Right lobe of liver (tissue), 6 donors: ENCODE measurements around the gene PREX1. TPM values are rescaled to one million over a fixed set of nuclear protein-coding genes. Genes with fewer than 3 reads are reported as not detected.

ENCODE experiments used
- ATAC-seq, 4 donors: fragments of 200-7000 bp; cut with Tn5 transposase; one replicate each; pipeline ENCODE4 v1.9.1; 2020; ENCODE audit warnings: mild to moderate bottlenecking in 4 of 4, moderate library complexity in 4 of 4
- DNase-seq, 3 donors: peaks; one replicate each; pipeline ENCODE4 v3.0.0-alpha.2; 2020
- H3K27ac ChIP-seq, 3 donors: fragments of 200-600 bp; one replicate each; pipeline ENCODE4 v1.8.0; 2022
- H3K27me3 ChIP-seq, 2 donors: fragments of 200-600 bp; one replicate each; pipeline ENCODE4 v1.8.0; 2022
- H3K36me3 ChIP-seq, 4 donors: fragments of 200-600 bp; sonication (generic) in 1 of 4; one replicate each; pipeline versions ENCODE4 v1.5.1 to v1.8.0; 2017 to 2022; ENCODE audit warnings: control low read depth in 1 of 4
- H3K4me1 ChIP-seq, 4 donors: fragments of 200-600 bp; sonication (generic) in 1 of 4; one replicate each; pipeline versions ENCODE4 v1.5.1 to v1.8.0; 2017 to 2022; ENCODE audit warnings: control low read depth in 1 of 4
- H3K4me3 ChIP-seq, 3 donors: fragments of 200-600 bp; one replicate each; pipeline ENCODE4 v1.8.0; 2022
- H3K9me3 ChIP-seq, 4 donors: fragments of 200-600 bp; sonication (generic) in 1 of 4; one replicate each; pipeline versions ENCODE4 v1.5.1 to v1.8.0; 2017 to 2022; ENCODE audit warnings: control low read depth in 1 of 4
- POLR2A ChIP-seq: fragments of 450-650 bp; IDR thresholded peaks from one replicate; pipeline ENCODE4 v1.6.1; 2017; ENCODE audit warnings: antibody characterized with exemption, mild to moderate bottlenecking
- WGBS: methylation state at CpG from one replicate; pipeline ENCODE4 v1.1.6; 2018; ENCODE audit warnings: low coverage, low lambda C conversion rate; ENCODE audit not compliant: insufficient coverage; ENCODE audit errors: missing lambda C conversion rate; 5-methylcytosine and 5-hydroxymethylcytosine counted together
- intact Hi-C, 2 donors: fragments of 100-400 bp; cut with DNase I; formaldehyde crosslinking; loops; one replicate each; pipeline versions ENCODE4 v1.11.2 to v1.14.1; 2022
- total RNA-seq, 6 experiments: library from RNA; depleted of rRNA in 2 of 6; stranded (reverse); fragments of >200 nt in 2 of 6; fragmentation: NEBNext Ultra II Directional in 3 of 6; extraction: Animal tissue kit (Norgen Biotek cat#: 25700) in 3 of 6; gene quantifications; one replicate each; pipeline versions ENCODE4 v1.1.0 to v1.2.4, GENCODE V29; 2016 to 2023
- TF ChIP-seq, protein P1 (sequence below), 4 donors: fragments of 200-600 bp in 3 of 4; fragments of 450-650 bp in 1 of 4; IDR thresholded peaks; one replicate each; pipeline versions ENCODE4 v1.5.1 to v1.8.0; 2016 to 2022; ENCODE audit warnings: antibody characterized with exemption in 4 of 4, mild to moderate bottlenecking in 2 of 4
- donor health status: DM: no; HTN: yes; CAD: no.
- donor health status: DM: no; HTN: no; CAD: no.
- donor health status: DM: no; HTN: no; CAD: no.
- donor health status: DM: no; HTN: yes; CAD: no.
- donor health status: DM: no; HTN: yes; CAD: no.

PREX1 gene
- total RNA-seq, 6 experiments from 2014 or later: 4.4 to 11.1 (median 8.7) TPM

DNA sequence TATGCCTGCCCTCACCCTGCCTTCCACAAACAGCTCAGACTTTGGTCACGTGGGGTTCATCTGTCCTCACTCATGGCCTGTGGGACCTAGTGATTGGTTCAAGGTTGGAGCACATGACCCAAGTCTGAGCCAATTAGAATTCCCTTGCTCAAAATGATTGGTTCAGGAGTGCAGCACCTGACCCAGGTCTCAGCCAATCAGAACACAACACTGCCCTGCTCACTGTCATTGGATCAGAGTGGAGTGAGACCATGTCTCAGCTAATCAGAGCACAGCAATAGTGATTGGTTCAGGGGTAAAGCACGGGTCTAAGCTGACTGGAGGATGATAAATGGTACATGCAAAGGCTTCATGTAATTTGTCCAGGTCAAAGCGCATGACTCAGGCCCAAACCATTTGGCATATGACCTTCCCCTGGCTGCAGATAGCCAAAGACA, 102.2 kb downstream of the PREX1 start:
- peak in 1 of 4 donors; percentile 3 for ATAC-seq
- WGBS: no CpG with 5 or more reads among the region's 3 CpGs
- peaks cover 0 to 18% (median 2%) of the 10 kb centered on the region in 4 donors for H3K4me1 ChIP-seq

GRCh38 chr20:48724891-48725554, 102.8 kb downstream of the PREX1 start:
- no peaks in the 10 kb centered on the region for H3K9me3 ChIP-seq
- no peak overlapping the region for H3K27ac ChIP-seq
- H3K4me1 ChIP-seq: peaks cover 0 to 18% (median 2%) of the 10 kb centered on the region in 4 donors
- TF ChIP-seq, protein P1, sequence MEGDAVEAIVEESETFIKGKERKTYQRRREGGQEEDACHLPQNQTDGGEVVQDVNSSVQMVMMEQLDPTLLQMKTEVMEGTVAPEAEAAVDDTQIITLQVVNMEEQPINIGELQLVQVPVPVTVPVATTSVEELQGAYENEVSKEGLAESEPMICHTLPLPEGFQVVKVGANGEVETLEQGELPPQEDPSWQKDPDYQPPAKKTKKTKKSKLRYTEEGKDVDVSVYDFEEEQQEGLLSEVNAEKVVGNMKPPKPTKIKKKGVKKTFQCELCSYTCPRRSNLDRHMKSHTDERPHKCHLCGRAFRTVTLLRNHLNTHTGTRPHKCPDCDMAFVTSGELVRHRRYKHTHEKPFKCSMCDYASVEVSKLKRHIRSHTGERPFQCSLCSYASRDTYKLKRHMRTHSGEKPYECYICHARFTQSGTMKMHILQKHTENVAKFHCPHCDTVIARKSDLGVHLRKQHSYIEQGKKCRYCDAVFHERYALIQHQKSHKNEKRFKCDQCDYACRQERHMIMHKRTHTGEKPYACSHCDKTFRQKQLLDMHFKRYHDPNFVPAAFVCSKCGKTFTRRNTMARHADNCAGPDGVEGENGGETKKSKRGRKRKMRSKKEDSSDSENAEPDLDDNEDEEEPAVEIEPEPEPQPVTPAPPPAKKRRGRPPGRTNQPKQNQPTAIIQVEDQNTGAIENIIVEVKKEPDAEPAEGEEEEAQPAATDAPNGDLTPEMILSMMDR (IDR thresholded peaks at IDR 0.05): no peak
- no peak for TF ChIP-seq POLR2A
- intact Hi-C loops: no loop called here
- no peaks in the 10 kb centered on the region for H3K27me3 ChIP-seq
- WGBS: 0% methylated on average over 1 of the region's 11 CpGs
- no peaks in the 10 kb centered on the region for H3K36me3 ChIP-seq
- no peak overlapping the region for H3K4me3 ChIP-seq
- DNase-seq (peak in 1 of 3 donors; percentile 37), ATAC-seq (no peak)

More for the DNA sequence above, 102.2 kb downstream of the PREX1 start:
- H3K27me3 ChIP-seq: no peaks in the 10 kb centered on the region
- intact Hi-C loops: no loop called here
- no peak overlapping the region for H3K4me3 ChIP-seq
- DNase-seq: no peak
- no peak overlapping the region for H3K27ac ChIP-seq
- H3K36me3 ChIP-seq: no peaks in the 10 kb centered on the region
- H3K9me3 ChIP-seq: no peaks in the 10 kb centered on the region
- TF ChIP-seq, protein P1 (IDR thresholded peaks at IDR 0.05): no peak
- TF ChIP-seq POLR2A: no peak

DNA sequence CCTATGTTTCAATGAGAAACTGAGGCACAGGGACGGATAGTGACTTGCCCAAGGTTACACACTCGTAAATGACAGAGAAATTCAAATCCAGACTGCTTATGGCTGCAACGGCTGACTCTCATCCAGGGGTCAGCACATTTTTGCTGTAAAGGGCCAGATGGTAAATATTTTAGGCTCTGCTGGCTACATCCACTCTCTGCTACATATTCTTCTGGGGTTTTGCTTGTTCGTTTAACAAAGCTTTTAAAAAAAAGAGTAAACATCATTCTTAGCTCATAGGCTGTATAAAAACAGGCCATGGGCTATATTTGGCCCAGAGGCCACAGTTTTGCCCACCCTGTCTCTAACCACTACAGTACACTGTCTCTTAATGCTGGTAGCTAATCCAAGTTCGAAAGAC, 103.4 kb downstream of the PREX1 start:
- DNase-seq: no peak
- H3K27ac ChIP-seq: no peak overlapping the region
- peaks cover 0 to 18% (median 2%) of the 10 kb centered on the region in 4 donors for H3K4me1 ChIP-seq
- no peak for TF ChIP-seq POLR2A
- TF ChIP-seq, protein P1 (IDR thresholded peaks at IDR 0.05): no peak
- H3K27me3 ChIP-seq: no peaks in the 10 kb centered on the region
- no peaks in the 10 kb centered on the region for H3K9me3 ChIP-seq
- no peak for ATAC-seq
- 71% methylated on average over 5 of the region's 5 CpGs for WGBS
- intact Hi-C loops: no loop called here
- H3K36me3 ChIP-seq: no peaks in the 10 kb centered on the region
- no peak overlapping the region for H3K4me3 ChIP-seq

DNA sequence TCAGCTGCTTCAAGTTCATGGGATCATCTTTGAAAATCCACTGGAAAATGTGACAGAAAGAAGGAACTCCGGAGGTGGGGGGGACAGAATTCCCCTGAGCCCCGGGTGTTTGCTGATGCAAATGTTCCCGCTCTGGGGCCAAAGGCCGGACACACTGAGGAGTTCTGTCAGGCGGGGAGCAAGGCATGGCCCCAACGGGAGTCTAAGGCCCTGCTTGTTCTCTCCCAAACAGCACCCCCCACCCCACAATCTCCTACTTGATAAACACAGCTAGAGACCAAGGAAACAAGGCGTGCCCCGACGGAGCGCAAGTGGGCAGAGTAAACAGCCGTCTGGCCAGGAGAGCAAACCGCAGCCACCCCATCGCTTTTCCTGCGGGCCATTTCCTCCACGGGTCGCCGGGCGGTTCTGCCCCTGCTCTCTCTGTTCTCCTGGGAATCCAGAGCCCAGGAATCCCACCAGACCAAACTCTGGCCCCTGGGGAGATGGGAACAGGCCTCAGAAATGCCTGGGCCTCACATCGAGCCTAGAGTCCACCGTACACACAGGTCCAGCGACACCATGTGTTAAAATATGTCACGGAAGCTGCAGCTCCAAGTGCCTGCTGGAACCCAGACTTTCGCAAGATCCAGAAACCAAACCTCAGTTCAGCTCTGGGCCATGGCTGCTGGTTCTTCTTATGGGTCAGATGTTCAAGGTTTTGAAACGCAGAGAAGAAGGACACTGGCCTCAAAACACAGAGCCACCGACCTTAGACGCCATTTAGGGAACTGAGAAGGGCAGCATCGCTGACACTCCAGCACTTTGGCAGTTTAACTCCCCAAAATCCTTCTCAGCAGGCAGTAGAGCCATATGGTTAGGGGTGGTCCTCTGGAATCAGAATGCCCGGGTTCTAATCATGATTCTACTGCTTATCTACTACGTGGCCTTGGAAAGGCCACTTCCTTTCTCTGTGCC, 104.2 kb downstream of the PREX1 start:
- Histone ChIP-seq H3K27ac (peak overlapping the region in 1 of 3 donors; percentile 63), H3K36me3 (no peaks in the 10 kb centered on the region), H3K27me3 (no peaks in the 10 kb centered on the region), H3K4me1 (peaks cover 0 to 18% (median 2%) of the 10 kb centered on the region in 4 donors), H3K4me3 (no peak overlapping the region), H3K9me3 (no peaks in the 10 kb centered on the region)
- TF ChIP-seq POLR2A: no peak
- TF ChIP-seq, protein P1 (IDR thresholded peaks at IDR 0.05): no peak
- DNase-seq: peak in 2 of 3 donors; percentile 27 to 45
- ATAC-seq: peak; percentile 26 to 56 (median 28)
- 24% methylated on average over 5 of the region's 29 CpGs for WGBS
- intact Hi-C loops: no loop called here
